ENCODE data around the gene FIGN. TPM values are rescaled to one million over a fixed set of nuclear protein-coding genes. Genes with fewer than 3 reads are reported as not detected.

Gene FIGN
- total and polyA plus RNA-seq, 4 donors, result 1.1 to 7.8 (median 5.1) TPM

GRCh38 chr2:163644238-163644637 is 91.6 kb downstream of the FIGN start:
- H3K9me3 ChIP-seq (ENCODE audit: control insufficient read depth in 4 of 4, low read length in 3 of 4), result no peaks in the 10 kb centered on the region

More at GRCh38 chr2:163644238-163644637, 91.6 kb downstream of the FIGN start:
- H3K27ac ChIP-seq (ENCODE audit: low read depth in 1 of 2, low read length in 2 of 2), result no peak overlapping the region
- no peak overlapping the region for H3K4me3 ChIP-seq (ENCODE audit: low read depth in 1 of 3, low read length in 3 of 3)
- TF ChIP-seq, protein P1, sequence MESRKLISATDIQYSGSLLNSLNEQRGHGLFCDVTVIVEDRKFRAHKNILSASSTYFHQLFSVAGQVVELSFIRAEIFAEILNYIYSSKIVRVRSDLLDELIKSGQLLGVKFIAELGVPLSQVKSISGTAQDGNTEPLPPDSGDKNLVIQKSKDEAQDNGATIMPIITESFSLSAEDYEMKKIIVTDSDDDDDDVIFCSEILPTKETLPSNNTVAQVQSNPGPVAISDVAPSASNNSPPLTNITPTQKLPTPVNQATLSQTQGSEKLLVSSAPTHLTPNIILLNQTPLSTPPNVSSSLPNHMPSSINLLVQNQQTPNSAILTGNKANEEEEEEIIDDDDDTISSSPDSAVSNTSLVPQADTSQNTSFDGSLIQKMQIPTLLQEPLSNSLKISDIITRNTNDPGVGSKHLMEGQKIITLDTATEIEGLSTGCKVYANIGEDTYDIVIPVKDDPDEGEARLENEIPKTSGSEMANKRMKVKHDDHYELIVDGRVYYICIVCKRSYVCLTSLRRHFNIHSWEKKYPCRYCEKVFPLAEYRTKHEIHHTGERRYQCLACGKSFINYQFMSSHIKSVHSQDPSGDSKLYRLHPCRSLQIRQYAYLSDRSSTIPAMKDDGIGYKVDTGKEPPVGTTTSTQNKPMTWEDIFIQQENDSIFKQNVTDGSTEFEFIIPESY (IDR thresholded peaks at IDR 0.05), result no peak
- no peak for TF ChIP-seq JUND (IDR thresholded peaks at IDR 0.05)
- TF ChIP-seq MAX (IDR thresholded peaks at IDR 0.05), result no peak
- no peak for TF ChIP-seq HNF4A (conservative IDR thresholded peaks at IDR 0.05)
- no peak for TF ChIP-seq SP1 (IDR thresholded peaks at IDR 0.05)
- no peak for TF ChIP-seq TAF1 (conservative IDR thresholded peaks at IDR 0.05)
- TF ChIP-seq, protein P2, sequence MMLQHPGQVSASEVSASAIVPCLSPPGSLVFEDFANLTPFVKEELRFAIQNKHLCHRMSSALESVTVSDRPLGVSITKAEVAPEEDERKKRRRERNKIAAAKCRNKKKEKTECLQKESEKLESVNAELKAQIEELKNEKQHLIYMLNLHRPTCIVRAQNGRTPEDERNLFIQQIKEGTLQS (IDR thresholded peaks at IDR 0.05), result no peak
- TF ChIP-seq NR2F2 (IDR thresholded peaks at IDR 0.05), result no peak
- no peak for TF ChIP-seq HNF4G (IDR thresholded peaks at IDR 0.05)
- no peak for TF ChIP-seq REST (IDR thresholded peaks at IDR 0.05)
- no peak for TF ChIP-seq RAD21 (IDR thresholded peaks at IDR 0.05)
- no peak for TF ChIP-seq FOXA2 (IDR thresholded peaks at IDR 0.05)
- no peak for TF ChIP-seq GABPA (IDR thresholded peaks at IDR 0.05 in 1 of 2, conservative IDR thresholded peaks at IDR 0.05 in 1 of 2)
- TF ChIP-seq CTCF (IDR thresholded peaks at IDR 0.05; ENCODE audit: low read depth, low read length, missing input control), result no peak
- no peak for TF ChIP-seq FOXA1 (IDR thresholded peaks at IDR 0.05)
- TF ChIP-seq YY1 (IDR thresholded peaks at IDR 0.05), result no peak
- no peak for DNase-seq (ENCODE audit: low spot score)
- WGBS, result 94% methylated on average over 2 of the region's 2 CpGs
- H3K27me3 ChIP-seq (ENCODE audit: control insufficient read depth in 4 of 4, insufficient read depth in 4 of 4, low read length in 3 of 4), result no peaks in the 10 kb centered on the region
- no peak overlapping the region for H3K9ac ChIP-seq (ENCODE audit: low read depth in 1 of 2, low read length in 2 of 2)
- peaks cover 0 to 2% (median 0%) of the 10 kb centered on the region in 4 donors for H3K4me1 ChIP-seq (ENCODE audit: control insufficient read depth in 4 of 4, insufficient read depth in 4 of 4, low read length in 3 of 4)
- H3K36me3 ChIP-seq (ENCODE audit: control insufficient read depth in 4 of 4, insufficient read depth in 3 of 4, low read depth in 1 of 4, low read length in 3 of 4), result no peaks in the 10 kb centered on the region

Measured in liver (tissue), 9 donors.